Left lobe of liver (tissue), 2 donors: Measurements from ENCODE around the gene ADAMTS17. TPM values are rescaled to one million over a fixed set of nuclear protein-coding genes. Genes with fewer than 3 reads are reported as not detected.

Experiments
- ATAC-seq: fragments of 200-7000 bp; cut with Tn5 transposase; one replicate; pipeline ENCODE4 v1.9.1; 2020; ENCODE audit warnings: mild to moderate bottlenecking, moderate library complexity
- DNase-seq: peaks from one replicate; pipeline ENCODE4 v3.0.0-alpha.2; 2020; ENCODE audit warnings: low spot score
- total RNA-seq: library from RNA; stranded (reverse); gene quantifications from one replicate; pipeline ENCODE4 v1.2.1, GENCODE V29; 2021
- donor health status: DM: no; HTN: no; CAD: no; lungs with moderate emphysema.
- donor health status: DM: no; HTN: yes; CAD: no.

Gene ADAMTS17
- total RNA-seq, 1 donor from 2014 or later, result 22.4 TPM

DNA sequence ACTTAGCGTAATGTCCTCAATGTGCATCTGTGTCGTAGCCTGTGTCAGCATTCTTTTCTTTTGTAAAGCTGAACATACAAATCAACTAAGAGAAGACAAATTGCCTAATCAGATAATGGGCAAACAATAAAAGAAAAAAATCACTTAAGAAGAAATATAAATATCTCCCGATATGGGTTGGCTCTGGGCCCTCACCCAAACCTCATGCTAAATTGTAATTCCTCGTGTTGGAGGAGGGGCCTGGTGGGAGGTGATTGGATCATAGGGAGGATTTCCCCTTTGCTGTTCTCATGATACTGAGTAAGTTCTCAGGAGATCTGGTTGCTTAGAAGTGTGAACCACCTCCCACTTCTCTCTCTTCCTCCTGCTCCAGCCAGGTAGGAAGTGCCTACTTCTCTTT is 323.6 kb downstream of the ADAMTS17 start:
- ATAC-seq (no peak), DNase-seq (no peak)

DNA sequence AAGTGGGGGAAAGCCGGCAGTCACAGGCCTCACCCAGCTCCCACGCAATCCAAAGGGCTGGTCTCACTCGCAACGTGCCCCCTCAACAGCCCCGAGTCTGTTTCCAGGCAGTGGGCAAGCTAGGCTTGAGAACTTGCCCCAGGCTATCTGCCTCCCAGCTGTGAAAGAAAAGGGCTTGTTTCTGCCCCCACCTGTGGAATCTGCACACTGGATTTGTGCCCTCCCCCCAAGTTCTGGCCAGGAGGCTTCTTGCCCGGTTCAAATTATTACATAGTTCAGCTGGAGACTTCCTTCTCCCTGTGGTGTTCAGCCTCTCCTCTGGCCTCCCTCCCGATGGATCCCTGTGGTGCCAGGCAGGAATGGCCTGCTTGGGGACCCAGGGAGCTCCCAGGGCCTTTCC is 324.6 kb downstream of the ADAMTS17 start:
- no peak for ATAC-seq

DNA sequence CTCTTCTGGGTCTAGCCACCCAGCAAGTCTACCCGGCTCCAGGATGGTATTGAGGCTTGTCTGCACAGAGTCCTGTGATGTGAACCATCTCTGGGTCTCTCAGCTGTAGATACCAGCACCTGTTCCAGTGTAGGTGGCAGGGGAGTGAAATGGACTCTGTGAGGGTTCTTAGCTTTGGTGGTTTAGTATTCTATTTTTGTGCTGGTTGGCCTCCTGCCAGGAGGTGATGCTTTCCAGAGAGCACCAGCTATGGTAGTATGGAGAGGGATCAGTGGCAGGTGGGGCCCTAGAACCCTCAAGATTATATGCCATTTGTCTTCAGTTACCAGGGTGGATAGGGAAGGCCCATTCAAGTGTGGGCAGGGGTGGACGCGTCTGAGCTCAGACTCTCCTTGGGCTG is 325.1 kb downstream of the ADAMTS17 start:
- ATAC-seq (no peak), DNase-seq (no peak)

More for the DNA sequence above, 324.6 kb downstream of the ADAMTS17 start:
- no peak for DNase-seq

DNA sequence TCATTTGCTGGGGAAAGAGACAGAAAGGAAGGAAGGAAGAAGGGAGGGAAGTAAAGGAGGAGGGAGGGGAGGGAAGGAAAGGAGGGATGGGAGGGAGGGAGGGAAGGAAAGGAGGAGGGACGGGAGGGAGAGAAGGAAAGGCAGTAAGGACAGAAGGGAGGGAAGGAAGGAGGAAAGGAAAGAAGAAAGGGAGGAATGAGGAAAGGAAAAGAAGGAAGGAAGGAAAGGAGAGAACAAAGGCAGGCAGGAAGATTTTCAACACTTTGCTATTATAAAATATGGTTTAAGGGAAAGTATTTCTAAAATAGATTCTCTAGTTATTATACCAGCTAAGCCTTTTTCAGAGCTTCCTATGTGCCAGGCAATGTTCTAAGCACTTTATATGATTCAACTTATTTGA is 330.5 kb downstream of the ADAMTS17 start:
- DNase-seq (no peak), ATAC-seq (no peak)

DNA sequence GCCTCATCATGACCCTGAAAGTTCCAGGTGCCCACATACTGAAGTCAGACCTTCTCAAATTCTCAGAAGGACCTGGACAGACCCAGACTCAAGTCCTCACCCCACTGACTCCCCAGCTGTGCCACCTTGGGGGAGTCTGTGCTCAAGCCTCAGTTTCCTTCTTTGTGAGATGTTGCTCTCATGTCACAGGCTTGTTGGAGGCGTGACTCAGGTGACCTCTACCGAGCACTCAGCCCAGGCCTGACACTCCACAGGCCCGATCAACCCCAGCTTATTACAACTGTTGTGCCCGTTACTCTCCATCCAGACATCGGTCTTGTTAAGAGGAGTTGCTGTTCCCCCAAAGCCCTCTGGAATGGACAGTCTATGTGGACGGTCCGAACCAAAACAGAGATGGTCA is 332.4 kb downstream of the ADAMTS17 start:
- ATAC-seq, result no peak
- no peak for DNase-seq

DNA sequence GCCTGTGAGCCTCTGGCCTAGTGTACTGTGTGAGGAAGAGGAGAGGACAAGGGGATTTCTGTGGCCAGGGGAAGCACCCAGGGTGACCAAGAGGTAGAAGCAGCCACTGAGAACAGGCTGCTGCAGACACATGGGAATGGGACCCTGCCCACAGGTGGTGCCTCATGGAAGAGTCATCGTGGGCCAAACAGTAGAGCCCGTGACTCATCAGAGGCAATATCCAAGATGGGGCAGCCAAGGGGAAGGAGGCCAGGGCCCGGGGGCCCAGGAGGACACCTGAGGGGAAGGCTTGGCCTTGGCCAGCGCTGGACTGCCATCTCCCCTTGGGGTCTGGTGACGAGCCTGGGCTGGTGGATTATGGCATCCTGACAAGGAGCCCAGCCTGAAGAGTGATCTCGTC is 333.5 kb downstream of the ADAMTS17 start:
- DNase-seq, result no peak
- ATAC-seq, result no peak

DNA sequence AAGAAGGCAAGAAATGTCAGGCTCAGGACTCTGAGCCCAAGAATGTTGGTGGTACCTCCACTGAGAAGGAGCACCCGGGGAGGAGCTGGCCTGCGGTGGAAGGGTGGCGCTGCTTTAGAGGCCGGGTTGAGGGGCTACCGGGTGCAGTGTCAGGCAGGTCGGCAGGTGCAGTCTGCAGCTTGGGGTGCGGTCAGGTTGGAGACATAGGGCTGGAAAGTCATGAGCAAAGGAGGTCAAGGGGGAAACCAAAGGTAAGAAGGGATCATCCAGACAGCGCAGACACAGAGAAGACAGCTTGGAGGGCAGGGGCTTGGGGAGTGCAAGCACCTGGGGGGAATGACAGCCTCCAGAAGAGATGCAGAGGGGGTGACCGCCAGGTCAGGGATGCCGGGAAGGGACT is 334.2 kb downstream of the ADAMTS17 start:
- DNase-seq (no peak), ATAC-seq (no peak)

DNA sequence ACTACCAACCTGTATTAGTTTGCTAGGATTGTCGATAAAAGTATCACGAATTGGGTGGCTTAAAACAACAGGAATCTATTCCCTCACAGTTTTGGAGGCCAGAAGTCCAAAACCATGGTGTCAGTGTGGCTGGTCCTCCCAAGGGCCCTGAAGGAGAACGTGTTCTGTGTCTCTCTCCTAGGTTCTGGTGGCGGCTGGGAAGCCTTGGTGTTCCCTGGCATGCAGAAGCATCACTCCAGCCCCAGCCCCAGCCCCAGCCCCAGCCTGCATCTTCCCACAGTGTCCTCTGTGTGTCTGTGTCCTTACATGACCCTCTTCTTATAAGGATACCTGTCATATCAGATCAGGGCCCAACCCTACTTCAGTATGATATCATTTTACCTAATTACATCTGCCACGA is 336.1 kb downstream of the ADAMTS17 start:
- ATAC-seq (no peak), DNase-seq (no peak)

DNA sequence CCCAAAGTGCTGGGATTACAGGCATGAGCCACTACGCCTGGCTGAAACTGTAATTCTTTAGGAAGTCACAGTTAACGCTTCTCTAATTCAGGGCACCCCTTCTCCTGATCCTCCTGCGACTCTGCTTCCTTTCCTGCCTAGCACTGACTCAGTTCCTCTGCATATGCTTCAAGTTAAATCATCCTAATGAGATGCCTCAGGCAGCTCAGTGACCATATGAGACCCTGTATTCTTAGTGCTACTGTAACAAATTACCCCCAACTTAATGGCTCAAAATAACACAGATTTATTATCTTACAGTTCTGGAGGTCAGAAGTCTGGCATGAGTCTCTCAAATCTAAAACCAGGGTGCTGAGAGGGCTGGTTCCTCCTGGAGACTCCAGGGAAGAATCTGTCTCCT is 336.8 kb downstream of the ADAMTS17 start:
- ATAC-seq, result no peak
- DNase-seq, result no peak

DNA sequence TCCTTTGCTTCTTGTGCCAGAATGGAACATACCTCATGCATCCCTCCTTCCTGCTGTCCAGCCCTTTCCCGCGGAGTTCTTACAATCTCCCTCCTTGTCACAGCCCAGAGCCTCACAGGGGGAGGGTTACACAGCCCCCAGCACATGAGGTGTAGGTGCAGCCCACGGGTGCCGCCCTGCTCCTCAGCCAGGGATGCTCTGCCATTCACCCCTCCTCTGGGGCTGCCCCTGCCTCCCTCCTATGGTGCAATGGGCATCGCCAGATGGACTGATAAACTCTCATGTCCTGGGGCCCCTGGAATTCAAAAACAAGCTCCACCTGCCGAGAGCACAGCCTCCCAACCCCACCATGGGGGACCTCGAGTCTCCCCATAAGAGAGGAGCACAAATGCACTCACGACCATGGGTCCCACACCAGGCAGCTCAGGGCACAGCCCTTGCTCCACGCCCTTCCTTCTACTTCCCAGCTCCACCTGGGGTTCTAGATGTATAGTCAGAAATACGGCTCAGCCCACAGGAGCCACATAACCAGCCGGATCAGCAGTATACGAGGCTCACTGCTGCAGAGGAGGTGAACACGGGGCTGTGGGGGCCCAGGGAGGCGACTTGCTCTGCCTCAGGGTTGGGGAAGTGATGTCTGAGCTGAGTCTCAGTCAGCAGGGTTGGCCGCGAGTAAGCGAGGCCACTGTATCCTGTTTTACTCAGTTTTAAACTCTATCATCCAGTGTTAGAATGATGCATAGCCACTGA is 338.8 kb downstream of the ADAMTS17 start:
- ATAC-seq (no peak), DNase-seq (no peak)

DNA sequence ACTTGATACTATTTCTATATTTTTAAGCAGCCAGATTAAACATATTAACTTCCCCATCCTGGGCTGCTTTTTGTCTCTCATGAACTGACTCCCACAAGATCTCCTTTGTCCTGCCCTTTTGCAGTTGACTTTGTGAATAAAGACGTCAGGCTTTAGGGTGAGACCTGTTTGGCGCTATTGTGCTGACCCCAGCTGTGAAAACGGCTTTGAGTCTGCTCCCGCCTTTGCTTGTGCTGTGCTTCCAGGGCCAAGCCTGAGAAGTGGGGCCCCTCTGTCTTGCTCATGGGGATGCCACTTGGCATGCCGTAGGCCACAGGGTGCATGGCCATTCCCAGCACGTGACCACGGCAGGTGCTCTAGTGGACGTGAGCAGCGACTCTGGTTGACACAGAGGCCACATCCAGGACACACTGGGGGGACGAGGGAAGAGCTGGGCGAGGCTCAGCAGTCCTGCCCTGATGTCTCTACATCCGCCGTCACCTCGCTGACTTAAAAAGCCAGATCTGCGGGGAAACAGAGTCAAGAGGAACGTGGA is 339.6 kb downstream of the ADAMTS17 start:
- ATAC-seq (no peak), DNase-seq (no peak)

DNA sequence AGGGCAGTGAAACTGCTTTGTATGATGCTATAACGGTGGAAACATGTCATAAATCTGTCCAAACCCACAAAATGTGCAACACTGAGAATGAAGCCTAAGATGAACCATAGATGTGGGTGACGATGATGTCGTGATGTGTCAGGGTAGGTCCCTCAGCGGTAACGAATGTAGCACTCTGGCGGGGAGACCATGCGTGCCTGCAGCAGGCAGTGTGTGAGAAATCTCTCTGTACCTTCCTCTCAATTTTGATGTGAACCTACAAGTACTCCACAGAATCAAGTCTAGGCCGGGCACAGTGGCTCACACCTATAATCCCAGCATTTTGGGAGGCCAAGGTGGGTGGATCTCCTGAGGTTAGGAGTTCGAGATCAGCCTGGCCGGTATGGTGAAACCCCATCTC is 340.4 kb downstream of the ADAMTS17 start:
- DNase-seq (no peak), ATAC-seq (no peak)

DNA sequence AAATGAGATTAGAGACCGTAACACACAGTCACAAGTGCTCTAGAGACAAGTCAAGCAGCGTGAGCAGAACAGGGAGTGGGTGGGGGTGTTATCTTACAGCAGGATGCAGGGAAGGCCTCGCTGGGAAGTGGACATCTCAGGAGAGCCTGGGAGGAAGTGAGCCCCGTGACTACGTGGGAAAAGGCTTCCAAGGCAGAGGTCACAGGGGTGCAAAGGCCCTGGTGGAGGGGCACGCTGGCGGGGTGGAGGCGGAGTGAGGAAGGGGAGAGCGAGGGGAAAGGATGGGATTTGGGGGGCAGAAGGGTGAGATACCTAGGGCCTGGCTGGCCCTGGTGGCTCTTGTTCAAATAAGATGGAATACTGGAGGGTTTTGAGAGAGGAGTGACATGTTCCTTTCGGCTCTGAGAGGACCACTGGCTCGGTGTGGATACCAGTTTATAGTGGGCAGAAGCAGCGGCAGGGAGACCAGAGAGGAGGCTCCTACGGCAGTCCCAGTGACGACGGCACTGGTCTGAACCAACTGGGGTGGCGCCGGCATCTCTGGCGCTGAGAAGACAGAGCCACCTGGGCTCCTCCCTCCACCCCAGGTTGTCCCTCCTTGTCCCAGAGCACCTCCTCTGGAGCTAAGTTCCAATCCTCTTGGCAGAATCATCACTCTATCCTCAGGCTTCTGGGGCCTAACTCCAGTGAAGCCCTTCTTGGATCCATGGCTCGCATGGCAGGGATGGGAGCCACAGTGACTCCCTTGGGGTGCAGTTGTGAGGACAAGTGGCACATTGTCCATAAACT is 342.3 kb downstream of the ADAMTS17 start:
- ATAC-seq, result no peak
- no peak for DNase-seq

DNA sequence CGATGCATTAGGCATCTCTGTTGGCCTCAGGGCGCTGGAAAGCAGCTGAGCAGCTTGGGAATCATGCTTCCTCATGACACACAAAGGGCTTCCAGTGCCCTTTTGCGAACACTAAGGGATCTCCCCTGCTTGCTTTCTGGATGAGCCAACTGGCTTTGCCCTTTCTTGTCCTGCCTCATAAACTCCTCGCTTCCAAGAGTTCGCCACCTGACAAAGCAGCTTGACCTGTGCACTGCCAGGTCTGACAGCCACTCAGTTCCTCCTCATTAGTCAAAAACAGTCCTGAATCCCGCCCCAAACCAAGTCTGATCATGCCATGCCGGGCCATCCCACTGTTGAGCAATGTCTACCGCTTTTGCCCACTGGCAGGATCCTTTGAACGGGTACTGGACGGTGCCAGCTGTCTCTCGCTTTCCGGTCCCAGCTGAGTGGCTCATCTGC is 343.1 kb downstream of the ADAMTS17 start:
- DNase-seq, result no peak
- no peak for ATAC-seq

DNA sequence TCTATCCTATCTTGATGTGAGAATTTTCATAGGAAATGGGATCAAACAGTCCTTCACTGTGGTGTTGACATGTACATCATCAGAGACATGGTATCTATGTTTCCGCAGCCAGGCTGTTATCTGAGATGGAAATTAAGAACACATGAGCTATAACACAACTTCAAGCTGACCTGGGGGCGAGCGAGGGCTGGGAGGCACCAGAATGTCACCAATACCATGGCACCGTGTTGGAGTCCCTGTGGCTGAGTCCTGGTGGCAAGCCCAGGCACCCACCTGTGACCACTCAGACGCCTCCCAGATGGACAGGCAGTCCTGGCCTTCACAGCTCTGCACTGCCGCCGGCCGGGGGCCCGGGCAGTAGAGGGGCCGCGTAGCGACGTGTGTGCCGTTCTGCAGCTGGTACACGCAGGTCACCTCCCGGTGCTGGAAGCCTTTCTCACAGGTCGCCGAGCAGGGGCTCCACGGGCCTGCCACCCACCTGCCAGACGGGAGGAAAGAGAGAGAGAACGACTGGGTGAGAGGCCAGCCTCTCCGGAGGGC is 344.6 kb downstream of the ADAMTS17 start:
- ATAC-seq (no peak), DNase-seq (no peak)

DNA sequence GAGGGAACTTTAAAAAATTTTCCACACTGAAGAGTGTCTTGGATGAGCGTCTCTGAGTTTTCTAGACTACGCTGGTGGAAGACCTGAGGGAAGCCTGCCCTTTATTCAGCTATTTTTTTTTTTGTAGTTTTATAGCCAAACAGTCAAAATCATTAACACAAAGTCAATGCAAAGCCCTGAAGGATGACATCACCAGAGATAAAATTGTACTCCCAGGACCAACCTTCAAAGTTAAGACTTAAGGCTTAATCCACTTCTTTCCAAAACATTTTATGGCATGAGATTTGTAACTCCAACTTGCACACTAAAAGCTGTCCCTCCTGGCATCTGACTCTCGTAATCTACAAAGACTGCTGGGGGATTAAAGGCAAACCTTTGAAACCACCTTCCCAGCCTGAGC is 345.1 kb downstream of the ADAMTS17 start:
- ATAC-seq, result no peak
- DNase-seq, result no peak

DNA sequence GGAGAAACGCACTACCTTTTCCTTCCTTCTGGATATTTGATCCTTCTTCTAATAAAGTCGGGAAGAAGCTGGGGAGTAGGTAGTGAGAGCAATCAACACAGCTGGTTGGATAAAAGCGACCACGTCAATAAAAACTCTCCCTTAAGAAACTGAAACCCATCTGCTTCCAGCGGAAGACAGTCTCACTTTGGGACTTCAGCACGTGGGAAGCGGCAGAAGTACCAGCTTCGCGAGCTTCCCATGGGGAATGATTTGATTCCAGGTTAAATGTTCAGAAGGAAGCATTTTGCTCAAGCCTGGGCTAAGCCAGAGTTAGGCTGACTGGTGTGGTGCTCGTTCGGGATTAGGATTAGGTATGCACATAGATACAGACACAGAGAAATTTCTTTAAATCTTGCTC is 346.2 kb downstream of the ADAMTS17 start:
- ATAC-seq (no peak), DNase-seq (no peak)

DNA sequence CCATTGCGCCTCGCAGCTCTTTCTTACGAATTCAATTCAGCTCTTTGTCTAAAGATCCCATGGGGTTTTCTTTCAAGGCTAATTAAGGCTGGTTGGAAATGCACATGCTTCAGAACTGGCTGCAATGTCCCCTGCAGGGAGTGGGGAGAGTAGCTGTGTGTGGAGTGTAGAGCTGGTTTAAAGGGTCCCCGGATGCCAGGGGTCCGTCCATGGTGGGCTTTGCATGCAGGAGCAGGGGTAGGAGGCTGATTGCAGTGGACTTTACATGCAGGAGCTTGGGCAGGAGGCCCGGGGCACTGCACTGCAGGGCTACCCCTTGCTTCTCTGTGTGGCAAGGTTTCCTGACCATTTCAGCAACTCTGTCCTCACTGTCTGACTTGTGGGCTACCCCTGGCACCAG is 346.9 kb downstream of the ADAMTS17 start:
- DNase-seq (no peak), ATAC-seq (no peak)

DNA sequence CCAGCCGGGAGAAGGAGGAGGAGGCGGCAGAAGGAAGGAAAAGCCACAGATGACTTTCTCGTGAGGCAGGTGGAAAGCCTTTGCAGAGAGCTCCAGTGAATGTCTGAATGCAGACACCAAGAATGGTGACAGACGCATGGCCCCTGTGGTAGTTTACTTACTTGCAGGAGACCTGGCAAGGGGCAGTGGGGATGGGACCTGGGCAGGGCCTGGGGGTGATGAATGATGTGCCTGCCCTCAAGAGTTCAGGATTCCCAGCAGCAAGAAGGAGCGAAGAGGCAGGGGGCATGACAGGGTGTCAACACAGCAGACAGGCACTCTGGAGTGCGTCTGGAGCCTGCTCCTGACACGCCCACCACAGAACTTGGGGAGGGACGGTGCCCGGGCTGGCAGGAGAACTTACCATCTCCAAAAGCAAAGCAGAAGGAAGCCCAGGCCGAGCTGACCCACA is 348.1 kb downstream of the ADAMTS17 start:
- no peak for DNase-seq
- ATAC-seq, result no peak

DNA sequence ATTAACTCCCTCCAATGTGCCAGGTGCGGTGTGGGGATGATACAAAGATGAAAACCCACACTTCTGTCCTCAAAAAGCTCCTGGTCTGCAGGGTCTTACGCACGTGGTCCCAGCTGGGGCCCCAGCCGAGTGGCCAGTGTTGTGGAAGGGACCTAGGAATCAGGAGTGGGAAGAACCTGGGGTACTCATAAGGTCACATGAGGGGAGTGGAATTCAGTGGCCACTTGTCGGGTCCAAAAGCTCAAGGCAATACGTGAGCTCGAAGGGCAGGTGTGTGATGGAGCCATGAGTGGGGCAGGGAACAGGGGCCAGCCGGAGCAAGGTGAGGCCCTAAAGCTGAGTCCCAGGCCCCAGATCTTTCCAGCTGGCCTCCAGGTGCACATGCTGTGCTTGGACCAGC is 348.5 kb downstream of the ADAMTS17 start:
- DNase-seq (no peak), ATAC-seq (no peak)

DNA sequence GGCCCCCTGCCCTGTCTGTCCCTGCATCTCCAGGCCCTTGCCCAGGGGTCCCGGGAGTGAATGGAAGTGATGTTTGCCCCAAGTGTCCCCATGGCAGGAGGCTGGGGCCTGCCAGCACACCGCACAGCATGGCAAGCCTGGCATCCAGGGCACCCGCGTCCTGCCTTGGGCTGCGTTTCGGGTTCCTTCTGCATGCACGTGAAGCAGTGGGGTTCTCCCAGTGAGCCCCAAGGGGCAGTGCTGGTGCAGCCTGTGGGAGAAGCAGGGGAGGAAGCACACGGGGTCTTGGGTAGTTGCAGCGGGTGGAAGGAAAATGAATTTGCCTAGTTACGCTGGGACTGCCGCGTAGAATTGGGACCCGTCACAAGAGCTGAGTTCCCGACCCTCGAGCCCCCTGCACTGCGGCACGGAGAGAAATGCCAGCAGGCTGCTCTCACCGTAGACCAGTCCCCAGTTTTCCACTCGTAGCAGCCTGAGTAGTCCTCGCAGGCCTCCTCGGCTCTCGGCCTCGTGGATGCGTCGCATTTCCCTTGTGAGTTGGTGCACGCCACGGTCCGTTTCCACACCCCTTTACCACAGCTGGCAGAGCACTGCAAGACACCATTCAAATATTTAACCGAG is 349.1 kb downstream of the ADAMTS17 start:
- no peak for DNase-seq
- ATAC-seq, result no peak
